GM12878 (cell line): ENCODE data around the gene ABCG4. TPM values are rescaled to one million over a fixed set of nuclear protein-coding genes. Genes with fewer than 3 reads are reported as not detected.
"Not testable (repeated sequence)": the region's sequence is repeated elsewhere in the genome, so short reads cannot be mapped to it uniquely, and the experiment has no call there.

Experiments used
- ATAC-seq: fragments of 200-7000 bp; cut with Tn5 transposase; 3 replicates; pipeline ENCODE4 v1.9.1; 2020; ENCODE audit warnings: mild to moderate bottlenecking, moderate library complexity
- BruUV-seq: library from RNA; stranded (reverse); fragments of 400-500 nt; replicated peaks from 2 replicates; lab custom pipeline; 2021; lab: Mats Ljungman, UMichigan
- CTCF ChIA-PET: fragments of 300-600 bp; sonication (Branson Sonifier 250); formaldehyde crosslinking; extraction: SDS; loops from one replicate; lab custom pipeline; 2021; ENCODE audit warnings: inconsistent platforms; lab: Yijun Ruan, JAX
- POLR2A ChIA-PET: fragments of 350-600 bp; formaldehyde crosslinking; extraction: SDS; loops from one replicate; lab custom pipeline; 2021; ENCODE audit warnings: inconsistent platforms; lab: Charles Lee
- RAD21 ChIA-PET: fragments of 300-600 bp; sonication (Branson Sonifier 250); formaldehyde crosslinking; loops from one replicate; lab custom pipeline; 2023; ENCODE audit warnings: antibody characterized with exemption; ENCODE audit not compliant: unreplicated experiment; lab: Charles Lee
- SMC1A ChIA-PET: fragments of 300-600 bp; sonication (Branson Sonifier 250); formaldehyde crosslinking; loops from one replicate; lab custom pipeline; 2023; ENCODE audit not compliant: unreplicated experiment, uncharacterized antibody; lab: Charles Lee
- DNase-seq: peaks from one replicate; pipeline ENCODE4 v3.0.0-alpha.2; 2011; ENCODE audit warnings: low read depth, low spot score
- FAIRE-seq: peaks from 3 replicates; lab custom pipeline; 2011; peaks lifted over from hg19 to GRCh38; lab: Jason Lieb, UNC
- H2AFZ ChIP-seq: 2 replicates; pipeline ENCODE4 v1.6.0; 2011; ENCODE audit warnings: low read depth, low read length, control low read depth; ENCODE audit not compliant: control insufficient read depth
- H3K27ac ChIP-seq: 2 replicates; pipeline ENCODE4 v1.5.1; 2011; ENCODE audit warnings: control low read depth; ENCODE audit not compliant: control insufficient read depth, insufficient read depth
- H3K27me3 ChIP-seq, 2 experiments: replicated peaks in 1 of 2; 2 replicates each; pipeline versions ENCODE4 v1.6.0 to v1.6.1; 2011; ENCODE audit warnings: low read length in 1 of 2; ENCODE audit not compliant: control insufficient read depth in 2 of 2, insufficient read depth in 2 of 2
- H3K36me3 ChIP-seq, 2 experiments: 2 replicates each; pipeline ENCODE4 v1.5.1; 2011; ENCODE audit warnings: low read length in 1 of 2; ENCODE audit not compliant: control insufficient read depth in 2 of 2, insufficient read depth in 2 of 2
- H3K4me1 ChIP-seq: 2 replicates; pipeline ENCODE4 v1.6.1; 2011; ENCODE audit warnings: mild to moderate bottlenecking, low read length, moderate library complexity, mixed read lengths; ENCODE audit not compliant: control insufficient read depth, insufficient read depth
- H3K4me2 ChIP-seq: 2 replicates; pipeline ENCODE4 v1.6.0; 2011; ENCODE audit warnings: control low read depth; ENCODE audit not compliant: control insufficient read depth, insufficient read depth
- H3K4me3 ChIP-seq: fragments of 200-600 bp; sonication (generic); 2 replicates; pipeline ENCODE4 v1.5.1; 2016
- H3K79me2 ChIP-seq: 2 replicates; pipeline ENCODE4 v1.6.0; 2011; ENCODE audit warnings: low read length; ENCODE audit not compliant: control insufficient read depth, insufficient read depth
- H3K9ac ChIP-seq: 2 replicates; pipeline ENCODE4 v1.8.0; 2011; ENCODE audit warnings: low read length, control low read depth, mixed read lengths; ENCODE audit not compliant: control insufficient read depth, insufficient read depth
- H3K9me3 ChIP-seq: replicated peaks from 3 replicates; pipeline ENCODE4 v1.5.1; 2011; ENCODE audit warnings: mild to moderate bottlenecking, low read length; ENCODE audit not compliant: control insufficient read depth, insufficient read depth
- H4K20me1 ChIP-seq: 2 replicates; pipeline ENCODE4 v1.6.0; 2011; ENCODE audit not compliant: control insufficient read depth, insufficient read depth
- ATF2 ChIP-seq: IDR thresholded peaks from 2 replicates; pipeline ENCODE4 v1.6.1; 2012; ENCODE audit warnings: low read length, inconsistent platforms
- BCL11A ChIP-seq: IDR thresholded peaks from 2 replicates; pipeline ENCODE4 v1.6.1; 2011; ENCODE audit warnings: low read depth, low read length
- CHD1 ChIP-seq: IDR thresholded peaks from 2 replicates; pipeline ENCODE4 v1.6.1; 2012; ENCODE audit warnings: low read depth, low read length, improper control_type of control experiment
- DPF2 ChIP-seq: fragments of 450-650 bp; IDR thresholded peaks from 2 replicates; pipeline ENCODE4 v1.6.1; 2017; ENCODE audit warnings: mild to moderate bottlenecking
- HDGF ChIP-seq: fragments of 450-650 bp; IDR thresholded peaks from 2 replicates; pipeline ENCODE4 v1.6.1; 2016; ENCODE audit warnings: antibody characterized with exemption
- JUND ChIP-seq: IDR thresholded peaks from 2 replicates; pipeline ENCODE4 v1.6.1; 2012; ENCODE audit warnings: low read depth, mild to moderate bottlenecking, low read length, improper control_type of control experiment, moderate library complexity
- RAD51 ChIP-seq: fragments of 450-650 bp; IDR thresholded peaks from 2 replicates; pipeline ENCODE4 v1.6.1; 2016; ENCODE audit warnings: moderate library complexity, mild to moderate bottlenecking, inconsistent platforms
- RB1 ChIP-seq: fragments of 450-650 bp; formaldehyde crosslinking; IDR thresholded peaks from 2 replicates; pipeline ENCODE4 v1.6.1; 2017; ENCODE audit warnings: mild to moderate bottlenecking, borderline replicate concordance
- SMARCA5 ChIP-seq: fragments of 450-650 bp; IDR thresholded peaks from 2 replicates; pipeline ENCODE4 v1.6.1; 2017; ENCODE audit warnings: mild to moderate bottlenecking
- SUPT20H ChIP-seq: IDR thresholded peaks from 2 replicates; pipeline ENCODE4 v1.6.1; 2011; ENCODE audit warnings: low read depth, mild to moderate bottlenecking, low read length, moderate library complexity, borderline replicate concordance; ENCODE audit not compliant: control insufficient read depth
- SUZ12 ChIP-seq: fragments of 200-600 bp; sonication (generic); IDR thresholded peaks from one replicate; pipeline ENCODE4 v1.6.1; 2018; ENCODE audit warnings: antibody characterized with exemption, mild to moderate bottlenecking; ENCODE audit not compliant: unreplicated experiment
- TBL1XR1 ChIP-seq: IDR thresholded peaks from 2 replicates; pipeline ENCODE4 v1.6.1; 2012; ENCODE audit warnings: low read depth, low read length, improper control_type of control experiment
- ZNF622 ChIP-seq: fragments of 450-650 bp; IDR thresholded peaks from 2 replicates; pipeline ENCODE4 v1.6.1; 2017; ENCODE audit warnings: mild to moderate bottlenecking, inconsistent platforms
- WGBS: methylation state at CpG from one replicate; pipeline ENCODE4 v1.1.6; 2016; ENCODE audit warnings: low lambda C conversion rate; ENCODE audit not compliant: insufficient replicate concordance, insufficient coverage; ENCODE audit errors: missing lambda C conversion rate; 5-methylcytosine and 5-hydroxymethylcytosine counted together
- in situ Hi-C: fragments of 300-500 bp; cut with MboI; formaldehyde crosslinking; loops from 9 replicates; pipeline ENCODE4 v1.14.3; 2018; ENCODE audit warnings: mixed read lengths
- intact Hi-C: fragments of 100-400 bp; cut with micrococcal nuclease; formaldehyde crosslinking; loops from one replicate; pipeline ENCODE4 v1.14.2; 2022; ENCODE audit not compliant: unreplicated experiment
- polyA plus RNA-seq, 11 experiments: library from polyadenylated mRNA; depleted of rRNA in 4 of 11; unstranded in 6 of 11; stranded (reverse) in 5 of 11; fragments of >200 nt; fragmentation: Nextera tagmentation in 4 of 11; fragmentation: Illumina TruSeq in 1 of 11; extraction: Ambion mirVana in 4 of 11; extraction: Trizol in 1 of 11; gene quantifications; 1 replicate in 1 of 11; 2 replicates in 10 of 11; pipeline versions ENCODE4 v1.2.1 to v1.2.3, GENCODE V29; 2011 to 2016; ENCODE audit warnings: inconsistent platforms in 2 of 11, missing spikeins in 2 of 11, low read depth in 1 of 11
- total RNA-seq, 4 experiments: library from RNA; depleted of rRNA in 3 of 4; stranded (reverse); fragments of >200 nt in 3 of 4; fragmentation: Illumina TruSeq in 1 of 4; extraction: Trizol in 1 of 4; gene quantifications; 2 replicates each; pipeline versions ENCODE4 v1.2.1 to v1.2.3, GENCODE V29; 2013 to 2021
- TF ChIP-seq, protein P1 (sequence below): fragments of 450-650 bp; IDR thresholded peaks from 2 replicates; pipeline ENCODE4 v1.6.1; 2017; ENCODE audit warnings: mild to moderate bottlenecking

Gene ABCG4
- total and polyA plus RNA-seq, 10 of the 15 experiments (the other 5 are each of a cell fraction or from before 2014, with no cell fraction given) = not detected

- TF ChIP-seq ATF2 (no peak), RB1 (no peak), SMARCA5 (no peak), BCL11A (no peak)
Observed at GRCh38 chr11:119189393-119189792, 40.5 kb downstream of the ABCG4 start (continued).

- no peak for FAIRE-seq
- DNase-seq = no peak
- no peak for ATAC-seq
- no peak overlapping the region for H3K9ac ChIP-seq
- H3K79me2 ChIP-seq = no peaks in the 10 kb centered on the region
- ChIA-PET CTCF (interaction anchor here (0.7 to 1.8 kb wide), 4 partner anchors 9 to 133 kb away, joined by 3 to 5 read pairs (median 4); partner anchors contain the start of gene CBL), SMC1A (no interaction called here), RAD21 (no interaction called here), POLR2A (no interaction called here)
- TF ChIP-seq SUPT20H (no peak), DPF2 (no peak), HDGF (no peak), SMARCA5 (no peak), SUZ12 (no peak), TBL1XR1 (no peak), RAD51 (no peak), ZNF622 (no peak), CHD1 (no peak), JUND (no peak)
- TF ChIP-seq, protein P1, sequence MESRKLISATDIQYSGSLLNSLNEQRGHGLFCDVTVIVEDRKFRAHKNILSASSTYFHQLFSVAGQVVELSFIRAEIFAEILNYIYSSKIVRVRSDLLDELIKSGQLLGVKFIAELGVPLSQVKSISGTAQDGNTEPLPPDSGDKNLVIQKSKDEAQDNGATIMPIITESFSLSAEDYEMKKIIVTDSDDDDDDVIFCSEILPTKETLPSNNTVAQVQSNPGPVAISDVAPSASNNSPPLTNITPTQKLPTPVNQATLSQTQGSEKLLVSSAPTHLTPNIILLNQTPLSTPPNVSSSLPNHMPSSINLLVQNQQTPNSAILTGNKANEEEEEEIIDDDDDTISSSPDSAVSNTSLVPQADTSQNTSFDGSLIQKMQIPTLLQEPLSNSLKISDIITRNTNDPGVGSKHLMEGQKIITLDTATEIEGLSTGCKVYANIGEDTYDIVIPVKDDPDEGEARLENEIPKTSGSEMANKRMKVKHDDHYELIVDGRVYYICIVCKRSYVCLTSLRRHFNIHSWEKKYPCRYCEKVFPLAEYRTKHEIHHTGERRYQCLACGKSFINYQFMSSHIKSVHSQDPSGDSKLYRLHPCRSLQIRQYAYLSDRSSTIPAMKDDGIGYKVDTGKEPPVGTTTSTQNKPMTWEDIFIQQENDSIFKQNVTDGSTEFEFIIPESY = no peak
- no peaks in the 10 kb centered on the region for H3K36me3 ChIP-seq
- no peak overlapping the region for H3K4me2 ChIP-seq
- H4K20me1 ChIP-seq = no peaks in the 10 kb centered on the region
- no peaks in the 10 kb centered on the region for H3K9me3 ChIP-seq
- H3K4me1 ChIP-seq = no peaks in the 10 kb centered on the region
- intact Hi-C loops = no loop called here
- no peak overlapping the region for H3K4me3 ChIP-seq
- H3K27me3 ChIP-seq = 0 out of 4 replicates have a peak, but pooled peaks cover 0 to under 1% of the 10 kb centered on the region in 2 experiments
- H3K27ac ChIP-seq = no peak overlapping the region
- no peak overlapping the region for H2AFZ ChIP-seq
- no TSS peak for BruUV-seq
- WGBS = 42% methylated on average over 9 of the region's 9 CpGs
- in situ Hi-C loops = no loop called here
Observed at GRCh38 chr11:119190531-119190930, 41.7 kb downstream of the ABCG4 start.

GRCh38 chr11:119191265-119191664 is 42.4 kb downstream of the ABCG4 start:
- not testable (repeated sequence) for H3K4me2 ChIP-seq
- ChIA-PET SMC1A (interaction anchor here (0.6 kb wide), 1 partner anchor 102 kb away, joined by 3 read pairs; no protein-coding TSS in a partner anchor), POLR2A (interaction anchor here (0.6 to 1.1 kb wide), 3 partner anchors 9 to 36 kb away, joined by 3 to 5 read pairs (median 5); no protein-coding TSS in a partner anchor)

More at GRCh38 chr11:119191265-119191664, 42.4 kb downstream of the ABCG4 start:
- H3K27me3 ChIP-seq, ATAC-seq, BruUV-seq, intact Hi-C loops, H3K9me3 ChIP-seq, H3K9ac ChIP-seq, DNase-seq, FAIRE-seq, H3K79me2 ChIP-seq, in situ Hi-C loops, H3K36me3 ChIP-seq, H4K20me1 ChIP-seq, H3K4me1 ChIP-seq, H2AFZ ChIP-seq, H3K27ac ChIP-seq, H3K4me3 ChIP-seq: not testable (repeated sequence)
- WGBS = 63% methylated on average over 14 of the region's 14 CpGs
- ChIA-PET CTCF (interaction anchor here (0.6 to 1.8 kb wide), 4 partner anchors 10 to 133 kb away, joined by 3 to 5 read pairs (median 4); no protein-coding TSS in a partner anchor), RAD21 (interaction anchor here (0.6 kb wide), 3 partner anchors 72 to 208 kb away, joined by 3 read pairs; partner anchors contain the start of gene RNF26)
